ENCODE data around the gene ARIH2. TPM values are rescaled to one million over a fixed set of nuclear protein-coding genes. Genes with fewer than 3 reads are reported as not detected.

Gene ARIH2
- total and polyA plus RNA-seq, 9 of the 15 experiments (the other 6 are each of a cell fraction or from before 2014, with no cell fraction given): 27.0 to 120 (median 108) TPM

GRCh38 chr3:48915296-48915695, 3.3 kb upstream of the ARIH2 start:
- no peaks in the 10 kb centered on the region for H3K27me3 ChIP-seq (ENCODE audit: control insufficient read depth in 2 of 2, insufficient read depth in 2 of 2, low read length in 2 of 2)
- ChIA-PET POLR2A (interaction anchor here (0.6 to 1.4 kb wide), 4 partner anchors 13 to 447 kb away, joined by 3 read pairs; no protein-coding TSS in a partner anchor), CTCF (ENCODE audit: low intra/inter-chr PET ratio) (no interaction called here)
- WGBS (ENCODE audit: insufficient coverage, low coverage, missing lambda C conversion rate): no CpG with 5 or more reads among the region's 1 CpG
- H3K4me2 ChIP-seq (ENCODE audit: insufficient read depth, low read length): peak overlapping the region; percentile 7; the same call in 1 of the 2 replicates
- H3K9me3 ChIP-seq (replicated peaks; ENCODE audit: control insufficient read depth, insufficient read depth, low read depth, low read length): no peaks in the 10 kb centered on the region
- H3K79me2 ChIP-seq (ENCODE audit: control insufficient read depth, insufficient read depth, low read length): peaks cover 27% of the 10 kb centered on the region
- peaks cover 3 to 26% of the 10 kb centered on the region in 2 experiments; a peak in 3 of 5 replicates for H3K4me1 ChIP-seq (replicated peaks in 1 of 2; ENCODE audit: control insufficient read depth in 2 of 2, insufficient read depth in 2 of 2, low read length in 2 of 2)
- peak overlapping the region; percentile 41; the same call in 2 of the 3 replicates for H3K27ac ChIP-seq (ENCODE audit: extremely low read depth, low read depth, low read length)
- H4K20me1 ChIP-seq (replicated peaks; ENCODE audit: control insufficient read depth, insufficient read depth, low read length): no peaks in the 10 kb centered on the region
- peak overlapping the region; percentile 20 to 78; a peak in 1 of 4 replicates for H3K9ac ChIP-seq (ENCODE audit: insufficient read depth in 1 of 2, low read depth in 2 of 2, low read length in 2 of 2)
- no TSS peak for BruUV-seq (replicated peaks)
- no peak overlapping the region for H3K4me3 ChIP-seq
- DNase-seq (ENCODE audit: extremely low read depth in 1 of 4, low spot score in 3 of 4) (peak; percentile 28 to 56 (median 38)), ATAC-seq (no peak), FAIRE-seq (peak; percentile 78)
- 0 out of 3 replicates have a peak, but pooled peaks cover under 1% of the 10 kb centered on the region for H3K36me3 ChIP-seq (ENCODE audit: control insufficient read depth, insufficient read depth, low read length)
- intact Hi-C loops (cut with micrococcal nuclease): loop anchor here (5.0 kb wide), 3 partner anchors 68 to 173 kb away; partner anchors contain the start of genes PRKAR2A and WDR6
- in situ Hi-C loops (cut with MboI): no loop called here
- peak overlapping the region; percentile 45; the same call in 1 of the 2 replicates for H2AFZ ChIP-seq (ENCODE audit: low read depth, low read length)
- H3K9me1 ChIP-seq (ENCODE audit: control insufficient read depth, insufficient read depth, low read length): no peaks in the 10 kb centered on the region
- TF ChIP-seq MAX (CRISPR knock-in tag; IDR thresholded peaks at IDR 0.05) (peak; percentile 41; the same call in 1 of the 2 replicates), ZBTB5 (IDR thresholded peaks at IDR 0.05) (no peak), CTCF (IDR thresholded peaks at IDR 0.05 in 2 of 3, conservative IDR thresholded peaks at IDR 0.05 in 1 of 3; ENCODE audit: insufficient read depth in 2 of 3, low read depth in 1 of 3, low read length in 3 of 3) (no peak), RBM15 (IDR thresholded peaks at IDR 0.05; ENCODE audit: insufficient read depth, low read length) (no peak), POLR2A (conservative IDR thresholded peaks at IDR 0.05) (no peak), RNF2 (IDR thresholded peaks at IDR 0.05) (no peak), TCF7L2 (IDR thresholded peaks at IDR 0.05; ENCODE audit: low read depth, low read length) (no peak), ZNF3 (CRISPR knock-in tag; IDR thresholded peaks at IDR 0.05) (no peak), MNT (conservative IDR thresholded peaks at IDR 0.05) (peak in 1 of 2 experiments; percentile 51; a peak in 1 of 4 replicates), PRPF4 (IDR thresholded peaks at IDR 0.05; ENCODE audit: insufficient read depth, low read depth, low read length, poor library complexity, severe bottlenecking) (no peak)
- TF ChIP-seq, protein P1, sequence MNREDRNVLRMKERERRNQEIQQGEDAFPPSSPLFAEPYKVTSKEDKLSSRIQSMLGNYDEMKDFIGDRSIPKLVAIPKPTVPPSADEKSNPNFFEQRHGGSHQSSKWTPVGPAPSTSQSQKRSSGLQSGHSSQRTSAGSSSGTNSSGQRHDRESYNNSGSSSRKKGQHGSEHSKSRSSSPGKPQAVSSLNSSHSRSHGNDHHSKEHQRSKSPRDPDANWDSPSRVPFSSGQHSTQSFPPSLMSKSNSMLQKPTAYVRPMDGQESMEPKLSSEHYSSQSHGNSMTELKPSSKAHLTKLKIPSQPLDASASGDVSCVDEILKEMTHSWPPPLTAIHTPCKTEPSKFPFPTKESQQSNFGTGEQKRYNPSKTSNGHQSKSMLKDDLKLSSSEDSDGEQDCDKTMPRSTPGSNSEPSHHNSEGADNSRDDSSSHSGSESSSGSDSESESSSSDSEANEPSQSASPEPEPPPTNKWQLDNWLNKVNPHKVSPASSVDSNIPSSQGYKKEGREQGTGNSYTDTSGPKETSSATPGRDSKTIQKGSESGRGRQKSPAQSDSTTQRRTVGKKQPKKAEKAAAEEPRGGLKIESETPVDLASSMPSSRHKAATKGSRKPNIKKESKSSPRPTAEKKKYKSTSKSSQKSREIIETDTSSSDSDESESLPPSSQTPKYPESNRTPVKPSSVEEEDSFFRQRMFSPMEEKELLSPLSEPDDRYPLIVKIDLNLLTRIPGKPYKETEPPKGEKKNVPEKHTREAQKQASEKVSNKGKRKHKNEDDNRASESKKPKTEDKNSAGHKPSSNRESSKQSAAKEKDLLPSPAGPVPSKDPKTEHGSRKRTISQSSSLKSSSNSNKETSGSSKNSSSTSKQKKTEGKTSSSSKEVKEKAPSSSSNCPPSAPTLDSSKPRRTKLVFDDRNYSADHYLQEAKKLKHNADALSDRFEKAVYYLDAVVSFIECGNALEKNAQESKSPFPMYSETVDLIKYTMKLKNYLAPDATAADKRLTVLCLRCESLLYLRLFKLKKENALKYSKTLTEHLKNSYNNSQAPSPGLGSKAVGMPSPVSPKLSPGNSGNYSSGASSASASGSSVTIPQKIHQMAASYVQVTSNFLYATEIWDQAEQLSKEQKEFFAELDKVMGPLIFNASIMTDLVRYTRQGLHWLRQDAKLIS (CRISPR knock-in tag; IDR thresholded peaks at IDR 0.05): no peak
